HG03457 (cell line): Measurements from ENCODE around the gene TSPEAR.
"Not testable (repeated sequence)": the region's sequence is repeated elsewhere in the genome, so short reads cannot be mapped to it uniquely, and the experiment has no call there.

ENCODE experiments used
- ATAC-seq: cut with Tn5 transposase; IDR thresholded peaks from one replicate; pipeline ENCODE4 v1.9.1; 2021; ENCODE audit warnings: moderate number of reproducible peaks; ENCODE audit not compliant: unreplicated experiment

The TSPEAR gene

DNA sequence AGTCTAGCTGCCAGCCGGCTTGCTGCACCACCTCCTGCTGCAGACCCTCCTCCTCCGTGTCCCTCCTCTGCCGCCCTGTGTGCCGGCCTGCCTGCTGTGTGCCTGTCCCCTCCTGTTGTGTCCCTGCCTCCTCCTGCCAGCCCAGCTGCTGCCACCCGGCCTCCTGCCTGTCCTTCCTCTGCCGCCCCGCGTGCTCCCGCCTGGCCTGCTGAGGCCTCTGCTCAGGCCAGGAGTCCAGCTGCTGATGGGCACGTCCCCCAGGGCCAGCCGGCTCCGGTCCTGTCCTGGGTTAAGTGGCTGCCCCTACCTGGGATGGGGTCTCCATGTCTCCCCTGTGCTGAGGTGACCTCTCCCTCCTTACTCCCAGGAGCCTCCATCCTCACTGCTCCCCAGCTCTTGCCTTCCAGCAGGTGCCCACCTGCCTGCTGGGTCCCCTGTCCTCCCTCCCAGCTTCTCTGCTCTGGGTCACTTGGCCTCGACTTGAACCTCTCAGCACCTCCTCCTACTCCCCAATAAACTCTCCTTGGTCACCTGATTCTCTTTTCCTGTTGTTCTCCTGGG, 98.6 kb downstream of the TSPEAR start:
- no peak for ATAC-seq

- no peak for ATAC-seq
Measured at GRCh38 chr21:44612029-44612486, 99.3 kb downstream of the TSPEAR start, which contains the start of gene KRTAP10-8. Gene KRTAP10-8, plus strand, starts transcription at chr21:44612079. Its CDS starts 22 bp downstream, at chr21:44612101.

DNA sequence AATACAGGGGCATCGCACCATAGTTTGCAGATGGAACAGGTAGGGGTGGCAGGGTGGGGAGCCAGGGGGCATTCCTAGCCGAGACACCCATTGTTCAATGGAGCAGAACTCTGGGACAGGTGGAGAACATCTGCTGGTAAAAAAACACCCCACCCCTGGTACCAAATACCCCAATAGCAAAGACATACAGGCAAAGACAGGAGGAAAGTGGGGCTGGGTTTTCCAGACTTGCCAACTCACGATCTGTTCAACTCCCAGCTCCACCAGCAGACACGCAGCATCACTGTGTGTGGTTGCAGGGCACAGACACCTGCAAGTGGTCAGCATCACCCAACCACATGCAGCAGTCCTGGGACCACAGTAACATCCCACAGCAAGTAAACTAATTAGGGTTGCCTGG, 99.8 kb downstream of the TSPEAR start:
- ATAC-seq: no peak

- not testable (repeated sequence) for ATAC-seq
Measured at GRCh38 chr21:44610157-44610843, 101.1 kb downstream of the TSPEAR start.

DNA sequence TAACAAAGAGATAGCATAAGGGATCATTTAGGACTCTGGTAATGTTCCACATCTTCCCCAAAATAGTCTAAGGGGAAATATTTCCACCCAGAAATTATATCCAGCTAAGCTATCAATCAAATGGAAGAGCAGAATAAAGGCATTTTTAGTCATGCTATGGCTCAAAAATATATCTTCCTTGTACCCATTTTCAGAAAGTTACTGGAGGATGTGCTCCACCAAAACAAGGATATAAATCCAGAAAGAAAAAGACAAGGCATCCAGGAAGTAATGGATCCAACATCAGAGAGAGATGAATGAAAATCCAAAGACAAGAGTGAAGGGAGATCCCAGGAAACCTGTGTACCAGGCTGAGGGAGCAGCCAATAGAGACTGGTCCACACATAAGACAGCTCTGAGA, 102.2 kb downstream of the TSPEAR start:
- ATAC-seq: no peak

DNA sequence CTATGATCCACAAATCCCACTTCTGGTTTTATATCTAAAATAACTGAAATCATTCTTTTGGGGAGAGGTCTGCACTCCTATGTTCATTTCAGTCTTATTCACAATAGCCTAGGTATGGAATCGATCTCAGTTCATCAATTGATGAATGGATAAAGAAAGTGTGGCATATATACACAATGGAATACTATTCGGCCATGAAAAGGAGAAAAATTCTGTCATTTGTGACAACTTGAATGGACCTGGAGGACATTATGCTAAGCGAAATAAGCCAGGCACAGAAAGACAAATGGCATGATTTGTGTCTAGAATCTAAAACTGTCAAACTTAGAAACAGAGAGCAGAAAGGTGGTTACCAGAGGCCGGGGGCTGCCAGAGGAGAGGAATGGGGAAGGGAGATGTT, 104.9 kb downstream of the TSPEAR start:
- no peak for ATAC-seq

- ATAC-seq: no peak
Measured at GRCh38 chr21:44603911-44604310, 107.5 kb downstream of the TSPEAR start.

GRCh38 chr21:44603109-44603875, 108.1 kb downstream of the TSPEAR start:
- ATAC-seq: no peak

GRCh38 chr21:44602463-44602850, 108.9 kb downstream of the TSPEAR start:
- ATAC-seq: no peak

- ATAC-seq: no peak
Measured at GRCh38 chr21:44601596-44602462, 109.5 kb downstream of the TSPEAR start.

DNA sequence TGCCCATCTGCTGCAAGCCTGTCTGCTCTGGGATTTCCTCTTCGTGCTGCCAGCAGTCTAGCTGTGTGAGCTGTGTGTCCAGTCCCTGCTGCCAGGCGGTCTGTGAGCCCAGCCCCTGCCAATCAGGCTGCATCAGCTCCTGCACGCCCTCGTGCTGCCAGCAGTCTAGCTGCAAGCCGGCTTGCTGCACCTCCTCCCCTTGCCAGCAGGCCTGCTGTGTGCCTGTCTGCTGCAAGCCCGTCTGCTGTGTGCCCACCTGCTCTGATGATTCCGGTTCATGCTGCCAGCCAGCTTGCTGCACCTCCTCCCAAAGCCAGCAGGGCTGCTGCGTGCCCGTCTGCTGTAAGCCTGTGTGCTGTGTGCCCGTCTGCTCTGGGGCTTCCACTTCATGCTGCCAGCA, 110.3 kb downstream of the TSPEAR start:
- not testable (repeated sequence) for ATAC-seq

GRCh38 chr21:44600118-44600978, 111.0 kb downstream of the TSPEAR start, which contains the start of gene KRTAP10-7:
Gene KRTAP10-7, plus strand, starts transcription at chr21:44600597. Its CDS starts 25 bp downstream, at chr21:44600622.
- ATAC-seq: not testable (repeated sequence)

DNA sequence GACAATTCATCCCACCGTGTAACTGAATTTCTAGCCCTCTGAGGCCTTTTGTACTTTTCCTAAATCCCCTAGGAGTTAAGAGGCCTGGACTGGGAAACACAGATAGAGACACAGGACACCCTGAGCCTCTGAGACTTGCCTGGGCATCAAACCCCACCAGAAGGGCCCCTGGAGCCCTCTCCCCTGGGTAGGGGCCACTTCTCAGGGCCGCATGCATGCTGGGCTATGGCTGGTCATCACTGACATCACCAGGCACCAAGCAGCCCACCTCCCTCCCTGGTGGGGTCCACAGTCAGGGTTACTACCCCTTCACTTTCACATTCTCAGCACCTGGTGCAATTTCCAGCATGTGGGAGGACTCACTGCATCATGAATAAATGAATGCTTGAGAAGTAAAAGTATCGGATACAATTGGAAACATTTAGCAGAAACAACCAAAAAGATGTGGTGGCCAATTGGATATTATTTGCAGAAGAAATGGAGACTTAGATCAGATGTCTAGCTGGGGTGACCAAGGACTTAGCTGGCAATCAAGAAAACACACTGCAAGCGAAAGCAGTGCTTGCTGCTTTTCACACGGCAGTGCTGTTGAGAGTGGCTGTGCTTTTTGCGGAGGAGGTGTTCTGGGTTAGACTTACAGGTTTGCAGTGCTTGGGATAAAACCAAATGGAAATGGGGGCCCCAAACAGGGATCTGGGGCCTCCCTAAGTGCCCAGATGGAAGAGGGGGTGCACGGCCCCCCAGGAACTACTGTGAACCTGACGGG, 111.9 kb downstream of the TSPEAR start:
- no peak for ATAC-seq

- ATAC-seq: no peak
Measured at GRCh38 chr21:44598061-44598460, 113.3 kb downstream of the TSPEAR start.

DNA sequence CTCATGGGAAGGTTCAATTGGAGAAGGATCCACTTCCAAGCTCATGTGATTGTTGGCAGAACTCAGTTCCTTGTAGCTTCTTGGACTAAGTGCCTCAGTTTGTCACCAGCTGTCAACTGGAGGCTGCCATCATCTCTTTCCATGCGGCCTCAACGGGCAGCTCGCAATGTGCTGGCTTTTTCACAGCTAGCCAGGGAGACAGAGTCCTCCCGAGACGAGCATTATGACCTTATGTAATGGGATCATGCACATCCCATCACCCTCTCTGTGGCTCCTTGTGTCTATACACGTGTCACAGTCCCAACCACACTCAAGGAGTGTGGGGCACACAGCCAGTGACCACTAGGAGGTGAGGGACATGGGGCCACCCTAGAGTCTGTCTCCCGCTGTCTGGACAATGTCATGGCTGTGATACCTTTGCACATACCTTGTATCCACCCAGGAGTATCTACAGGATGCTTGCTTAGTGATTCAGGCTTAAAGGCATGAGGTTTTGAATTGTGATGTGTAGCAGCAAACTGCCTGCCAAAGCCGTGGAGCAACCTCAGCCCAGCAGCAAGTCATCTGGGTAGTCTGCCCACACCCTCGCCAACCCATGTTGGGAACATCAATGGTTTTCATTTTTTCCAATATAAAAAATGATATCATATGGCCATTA, 115.2 kb downstream of the TSPEAR start:
- ATAC-seq: no peak

- no peak for ATAC-seq
Measured at GRCh38 chr21:44595524-44595923, 115.8 kb downstream of the TSPEAR start.

DNA sequence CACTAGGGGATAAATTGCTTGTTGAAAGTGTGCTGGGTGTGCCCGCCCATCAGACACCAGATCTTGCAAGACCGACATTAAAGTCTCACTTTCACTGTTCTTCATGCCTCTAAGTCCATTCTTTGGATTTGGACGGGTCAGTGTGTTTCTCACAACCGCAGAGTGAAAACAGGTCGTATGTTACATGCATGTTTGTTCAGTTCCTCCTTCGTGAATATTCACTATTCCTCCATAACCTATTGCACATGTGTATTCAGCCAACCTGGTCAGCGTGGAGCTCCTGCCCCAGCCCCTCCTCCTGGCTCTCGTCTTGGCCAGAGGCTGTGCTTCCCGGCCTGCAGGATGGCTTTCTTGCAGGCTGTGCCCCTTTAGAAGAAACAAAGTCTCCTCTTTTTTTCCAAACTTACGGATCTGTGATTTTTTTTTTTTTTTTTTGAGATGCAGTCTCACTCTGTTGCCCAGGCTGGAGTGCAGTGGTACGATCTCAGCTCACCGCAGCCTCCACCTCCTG, 116.9 kb downstream of the TSPEAR start:
- no peak for ATAC-seq

- no peak for ATAC-seq
Measured at GRCh38 chr21:44593598-44594405, 117.6 kb downstream of the TSPEAR start.
